Measurements from ENCODE around the gene SMIM36. TPM values are rescaled to one million over a fixed set of nuclear protein-coding genes. Genes with fewer than 3 reads are reported as not detected.

SMIM36 gene
- total and polyA plus RNA-seq, 10 of the 15 experiments (the other 5 are each of a cell fraction or from before 2014, with no cell fraction given): not detected

- H3K4me1 ChIP-seq (ENCODE audit: control insufficient read depth, insufficient read depth, low read length): no peaks in the 10 kb centered on the region
- ChIA-PET RAD21 (ENCODE audit: unreplicated experiment) (interaction anchor here (0.6 to 6.2 kb wide), 26 partner anchors 11 to 523 kb away, joined by 3 to 57 read pairs (median 4); no protein-coding TSS in a partner anchor), POLR2A (no interaction called here), CTCF (interaction anchor here (0.6 to 4.3 kb wide), 38 partner anchors 11 to 1361 kb away, joined by 3 to 111 read pairs (median 4); partner anchors contain the start of gene MMD), SMC1A (ENCODE audit: uncharacterized antibody, unreplicated experiment) (interaction anchor here (0.6 to 7.2 kb wide), 25 partner anchors 11 to 565 kb away, joined by 3 to 109 read pairs (median 3); partner anchors contain the start of gene MMD)
- ATAC-seq (peak; percentile 91), FAIRE-seq (peak; percentile 86), DNase-seq (ENCODE audit: low read depth, low spot score) (peak; percentile 59)
- peak overlapping the region; percentile 54 for H2AFZ ChIP-seq (ENCODE audit: control insufficient read depth, low read depth, low read length)
- no peaks in the 10 kb centered on the region for H3K27me3 ChIP-seq (replicated peaks in 1 of 2; ENCODE audit: control insufficient read depth in 2 of 2, insufficient read depth in 2 of 2, low read length in 1 of 2)
- TF ChIP-seq SMARCA5 (IDR thresholded peaks at IDR 0.05) (peak; percentile 48), MYB (IDR thresholded peaks at IDR 0.05; ENCODE audit: borderline replicate concordance, low read depth, low read length) (no peak), FOXM1 (IDR thresholded peaks at IDR 0.05; ENCODE audit: low read depth, low read length) (0 out of 2 replicates have a peak, but pooled peaks have one; percentile 33), ATF7 (IDR thresholded peaks at IDR 0.05; ENCODE audit: low read depth) (0 out of 2 replicates have a peak, but pooled peaks have one; percentile 20), POU2F2 (IDR thresholded peaks at IDR 0.05; ENCODE audit: borderline replicate concordance, low read depth, low read length) (peak; percentile 40; the same call in 1 of the 3 replicates), IKZF2 (IDR thresholded peaks at IDR 0.05) (0 out of 4 replicates have a peak, but pooled peaks of 1 of the 2 experiments have one; percentile 15), SMAD1 (IDR thresholded peaks at IDR 0.05; ENCODE audit: low read depth, partially characterized antibody) (no peak), BMI1 (IDR thresholded peaks at IDR 0.05; ENCODE audit: borderline replicate concordance) (no peak), NBN (IDR thresholded peaks at IDR 0.05) (0 out of 2 replicates have a peak, but pooled peaks have one; percentile 35), SMC3 (IDR thresholded peaks at IDR 0.05; ENCODE audit: borderline replicate concordance, low read length) (peak; percentile 90; the same call in 1 of the 2 replicates), SPI1 (IDR thresholded peaks at IDR 0.05; ENCODE audit: borderline replicate concordance, insufficient read depth, low read depth, low read length) (no peak), MTA2 (IDR thresholded peaks at IDR 0.05; ENCODE audit: low read depth) (no peak), IKZF1 (conservative IDR thresholded peaks at IDR 0.05) (no peak; the same call in 1 of the 2 replicates), STAT3 (IDR thresholded peaks at IDR 0.05; ENCODE audit: low read depth, low read length) (0 out of 2 replicates have a peak, but pooled peaks have one; percentile 20), ZNF384 (IDR thresholded peaks at IDR 0.05; ENCODE audit: borderline replicate concordance, low read depth, low read length) (peak; percentile 82), RAD21 (IDR thresholded peaks at IDR 0.05; ENCODE audit: insufficient read depth, low read depth, low read length) (peak; percentile 99), CTCF (IDR thresholded peaks at IDR 0.05 in 2 of 3, conservative IDR thresholded peaks at IDR 0.05 in 1 of 3; ENCODE audit: control insufficient read depth in 2 of 3, extremely low read depth in 1 of 3, insufficient read depth in 1 of 3, low read depth in 3 of 3, low read length in 3 of 3) (peak; percentile 82 to 91 (median 90))
- no peak overlapping the region for H3K27ac ChIP-seq (ENCODE audit: control insufficient read depth, insufficient read depth)
- intact Hi-C loops (cut with micrococcal nuclease; ENCODE audit: unreplicated experiment) (loop anchor here (1.0 to 5.0 kb wide), 6 partner anchors 47 to 521 kb away; no protein-coding TSS in a partner anchor), in situ Hi-C loops (cut with MboI) (loop anchor here (5.0 to 10.0 kb wide), 3 partner anchors 92 to 519 kb away; partner anchors contain the start of gene MMD)
- H3K9ac ChIP-seq (ENCODE audit: control insufficient read depth, insufficient read depth, low read length): no peak overlapping the region
- no peaks in the 10 kb centered on the region for H3K9me3 ChIP-seq (replicated peaks; ENCODE audit: control insufficient read depth, insufficient read depth, low read length)
- 48% methylated on average over 5 of the region's 5 CpGs for WGBS (ENCODE audit: insufficient coverage, insufficient replicate concordance, low lambda C conversion rate, missing lambda C conversion rate)
- no peak overlapping the region for H3K4me2 ChIP-seq (ENCODE audit: control insufficient read depth, insufficient read depth)
- H3K79me2 ChIP-seq (ENCODE audit: control insufficient read depth, insufficient read depth, low read length): no peaks in the 10 kb centered on the region
- H3K4me3 ChIP-seq: no peak overlapping the region
- no peaks in the 10 kb centered on the region for H4K20me1 ChIP-seq (ENCODE audit: control insufficient read depth, insufficient read depth)
- no peaks in the 10 kb centered on the region for H3K36me3 ChIP-seq (ENCODE audit: control insufficient read depth in 2 of 2, insufficient read depth in 2 of 2, low read length in 1 of 2)
- no TSS peak for BruUV-seq (replicated peaks)
Observed at GRCh38 chr17:55513885-55514590, 2.8 kb upstream of the SMIM36 start.
